ENCODE results near the gene ANKRD9. TPM values are rescaled to one million over a fixed set of nuclear protein-coding genes. Genes with fewer than 3 reads are reported as not detected.

The ANKRD9 gene
- total and polyA plus RNA-seq, 9 of the 15 experiments (the other 6 are each of a cell fraction or from before 2014, with no cell fraction given): 0.04 to 32.9 (median 5.3) TPM

DNA sequence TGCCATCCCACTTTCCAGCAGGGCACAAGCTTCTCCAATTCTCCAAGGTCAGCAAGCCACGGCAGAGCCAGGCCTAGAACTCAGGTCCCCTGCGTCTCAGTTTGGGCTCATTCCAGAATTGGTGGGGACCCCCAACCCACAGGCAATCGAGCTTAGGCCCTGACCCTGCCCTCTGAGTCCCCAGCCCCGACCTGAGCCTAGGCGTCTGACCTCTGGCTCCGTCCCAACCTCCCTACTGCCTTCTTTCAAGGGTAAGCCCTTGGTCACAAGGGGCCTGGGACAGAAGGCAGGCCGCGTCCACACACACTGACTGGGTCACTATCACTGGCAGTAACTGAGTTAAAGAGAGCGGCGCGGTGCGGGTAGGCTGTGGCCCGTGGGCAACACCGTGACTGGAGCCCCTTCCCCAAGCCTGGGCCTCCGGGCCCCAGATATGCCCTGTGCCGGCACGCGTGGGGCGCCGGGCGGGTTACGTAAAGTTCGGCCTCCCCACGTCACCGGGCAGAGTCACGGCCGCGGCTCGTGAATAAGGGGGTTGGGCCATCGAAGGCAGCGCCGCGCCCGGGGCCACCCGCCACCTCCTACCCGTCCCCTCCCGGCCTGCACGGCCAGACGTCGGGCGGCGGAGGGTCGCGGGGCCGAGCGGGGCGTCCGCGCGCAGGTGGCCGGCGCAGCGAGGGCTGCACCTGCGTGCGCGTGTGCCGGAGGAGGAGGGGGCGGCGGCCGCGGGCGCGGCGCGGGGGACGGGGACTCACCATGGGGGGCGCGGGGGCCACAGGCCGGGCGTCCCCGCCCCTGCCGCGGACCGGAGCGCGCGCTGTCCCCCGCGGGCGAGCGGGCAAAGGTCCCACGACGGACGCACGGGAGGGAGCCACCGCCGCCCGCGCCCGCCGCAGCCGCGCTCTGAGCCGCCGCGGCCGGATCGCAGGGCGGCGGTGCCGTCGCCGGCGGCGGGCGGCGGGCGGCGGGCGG is 516 bp downstream of the ANKRD9 start (continued):
- TF ChIP-seq ZZZ3 (IDR thresholded peaks at IDR 0.05) (no peak), TAL1 (IDR thresholded peaks at IDR 0.05) (no peak), GMEB1 (CRISPR knock-in tag; IDR thresholded peaks at IDR 0.05) (peak; percentile 12; the same call in 1 of the 2 replicates), KAT7 (CRISPR knock-in tag; IDR thresholded peaks at IDR 0.05; ENCODE audit: borderline replicate concordance) (0 out of 2 replicates have a peak, but pooled peaks have one; percentile 52), MYC (IDR thresholded peaks at IDR 0.05; ENCODE audit: low read depth, low read length) (no peak), MYC (CRISPR knock-in tag; IDR thresholded peaks at IDR 0.05; ENCODE audit: borderline replicate concordance, low read depth) (no peak), RFX5 (IDR thresholded peaks at IDR 0.05; ENCODE audit: low read depth, low read length) (no peak), ZBTB12 (CRISPR knock-in tag; IDR thresholded peaks at IDR 0.05) (no peak), POLR2G (IDR thresholded peaks at IDR 0.05; ENCODE audit: low read depth, low read length) (peak; percentile 62; the same call in 1 of the 2 replicates), SMC3 (conservative IDR thresholded peaks at IDR 0.05; ENCODE audit: insufficient read depth, low read depth, low read length) (no peak), MCM5 (IDR thresholded peaks at IDR 0.05; ENCODE audit: low read depth) (no peak), E2F6 (IDR thresholded peaks at IDR 0.05; ENCODE audit: borderline replicate concordance in 1 of 2, extremely low read depth in 1 of 2, insufficient read depth in 1 of 2, insufficient read length in 1 of 2, low read depth in 1 of 2, low read length in 1 of 2, poor library complexity in 1 of 2, severe bottlenecking in 1 of 2) (no peak), MTA3 (IDR thresholded peaks at IDR 0.05; ENCODE audit: borderline replicate concordance) (peak; percentile 56; the same call in 1 of the 2 replicates), HMGN3 (IDR thresholded peaks at IDR 0.05; ENCODE audit: borderline replicate concordance, extremely low read depth, insufficient read length, low read depth, low read length) (peak; percentile 59), CREB5 (CRISPR knock-in tag; IDR thresholded peaks at IDR 0.05) (no peak)
- TF ChIP-seq, protein P1, sequence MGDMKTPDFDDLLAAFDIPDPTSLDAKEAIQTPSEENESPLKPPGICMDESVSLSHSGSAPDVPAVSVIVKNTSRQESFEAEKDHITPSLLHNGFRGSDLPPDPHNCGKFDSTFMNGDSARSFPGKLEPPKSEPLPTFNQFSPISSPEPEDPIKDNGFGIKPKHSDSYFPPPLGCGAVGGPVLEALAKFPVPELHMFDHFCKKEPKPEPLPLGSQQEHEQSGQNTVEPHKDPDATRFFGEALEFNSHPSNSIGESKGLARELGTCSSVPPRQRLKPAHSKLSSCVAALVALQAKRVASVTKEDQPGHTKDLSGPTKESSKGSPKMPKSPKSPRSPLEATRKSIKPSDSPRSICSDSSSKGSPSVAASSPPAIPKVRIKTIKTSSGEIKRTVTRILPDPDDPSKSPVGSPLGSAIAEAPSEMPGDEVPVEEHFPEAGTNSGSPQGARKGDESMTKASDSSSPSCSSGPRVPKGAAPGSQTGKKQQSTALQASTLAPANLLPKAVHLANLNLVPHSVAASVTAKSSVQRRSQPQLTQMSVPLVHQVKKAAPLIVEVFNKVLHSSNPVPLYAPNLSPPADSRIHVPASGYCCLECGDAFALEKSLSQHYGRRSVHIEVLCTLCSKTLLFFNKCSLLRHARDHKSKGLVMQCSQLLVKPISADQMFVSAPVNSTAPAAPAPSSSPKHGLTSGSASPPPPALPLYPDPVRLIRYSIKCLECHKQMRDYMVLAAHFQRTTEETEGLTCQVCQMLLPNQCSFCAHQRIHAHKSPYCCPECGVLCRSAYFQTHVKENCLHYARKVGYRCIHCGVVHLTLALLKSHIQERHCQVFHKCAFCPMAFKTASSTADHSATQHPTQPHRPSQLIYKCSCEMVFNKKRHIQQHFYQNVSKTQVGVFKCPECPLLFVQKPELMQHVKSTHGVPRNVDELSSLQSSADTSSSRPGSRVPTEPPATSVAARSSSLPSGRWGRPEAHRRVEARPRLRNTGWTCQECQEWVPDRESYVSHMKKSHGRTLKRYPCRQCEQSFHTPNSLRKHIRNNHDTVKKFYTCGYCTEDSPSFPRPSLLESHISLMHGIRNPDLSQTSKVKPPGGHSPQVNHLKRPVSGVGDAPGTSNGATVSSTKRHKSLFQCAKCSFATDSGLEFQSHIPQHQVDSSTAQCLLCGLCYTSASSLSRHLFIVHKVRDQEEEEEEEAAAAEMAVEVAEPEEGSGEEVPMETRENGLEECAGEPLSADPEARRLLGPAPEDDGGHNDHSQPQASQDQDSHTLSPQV (IDR thresholded peaks at IDR 0.05): no peak
